HL-60 (cell line): ENCODE data around the gene FARP1.

Experiments
- DNase-seq, 2 experiments: peaks; one replicate each; pipeline ENCODE4 v3.0.0-alpha.2; 2010 to 2020; ENCODE audit warnings: low read depth in 1 of 2, low spot score in 1 of 2
- H3K27ac ChIP-seq: fragments of 250-450 bp; sonication (Bioruptor Pico); replicated peaks from 2 replicates; pipeline ENCODE4 v1.5.1; 2020; ENCODE audit warnings: mild to moderate bottlenecking, moderate library complexity
- H3K27me3 ChIP-seq: fragments of 250-450 bp; sonication (Bioruptor Pico); 2 replicates; pipeline ENCODE4 v1.5.1; 2021; ENCODE audit warnings: mild to moderate bottlenecking, moderate library complexity; ENCODE audit not compliant: insufficient read depth, poor library complexity, severe bottlenecking
- H3K4me3 ChIP-seq: replicated peaks from 2 replicates; pipeline ENCODE4 v1.5.1; 2011; ENCODE audit warnings: mild to moderate bottlenecking, control low read depth, low read length; ENCODE audit not compliant: insufficient read depth
- GABPA ChIP-seq: IDR thresholded peaks from 2 replicates; pipeline ENCODE4 v1.6.1; 2012; ENCODE audit warnings: low read depth
- POLR2AphosphoS5 ChIP-seq: IDR thresholded peaks from 2 replicates; pipeline ENCODE4 v1.6.1; 2012; ENCODE audit warnings: low read depth
- SPI1 ChIP-seq: IDR thresholded peaks from 2 replicates; pipeline ENCODE4 v1.6.1; 2012; ENCODE audit warnings: low read depth, mild to moderate bottlenecking, borderline replicate concordance
- TF ChIP-seq, protein P1 (sequence below): IDR thresholded peaks from 2 replicates; pipeline ENCODE4 v1.6.1; 2012; ENCODE audit warnings: low read depth; ENCODE audit not compliant: insufficient replicate concordance
- TF ChIP-seq, protein P2 (sequence below): IDR thresholded peaks from one replicate; pipeline ENCODE4 v1.5.1; 2011; ENCODE audit warnings: low read length, control low read depth, inconsistent platforms; ENCODE audit not compliant: insufficient read depth

The FARP1 gene

DNA sequence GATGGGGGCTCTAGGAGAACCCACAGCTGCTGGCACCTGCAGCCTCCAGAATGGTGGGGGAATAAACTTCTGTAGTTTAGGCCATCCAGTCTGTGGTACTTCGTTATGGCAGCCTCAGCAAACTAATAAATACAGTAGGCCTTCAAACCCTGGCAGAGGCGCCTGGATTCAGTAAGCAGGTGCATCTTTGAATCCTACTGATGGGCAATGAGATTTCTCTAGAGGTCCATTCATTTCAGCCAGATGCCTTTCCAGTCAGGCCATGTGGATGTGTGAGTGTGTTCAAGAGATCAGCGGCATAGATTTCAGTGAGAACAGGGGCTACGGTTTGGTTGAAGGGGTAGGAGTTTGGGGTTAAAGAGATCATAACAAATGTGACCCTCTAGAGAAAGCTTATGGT lies 217.7 kb downstream of the FARP1 start:
- no peak overlapping the region for H3K27ac ChIP-seq
- peaks cover 2% of the 10 kb centered on the region for H3K27me3 ChIP-seq
- H3K4me3 ChIP-seq: no peak overlapping the region
- no peak for DNase-seq
- TF ChIP-seq POLR2AphosphoS5: no peak
- no peak for TF ChIP-seq GABPA

DNA sequence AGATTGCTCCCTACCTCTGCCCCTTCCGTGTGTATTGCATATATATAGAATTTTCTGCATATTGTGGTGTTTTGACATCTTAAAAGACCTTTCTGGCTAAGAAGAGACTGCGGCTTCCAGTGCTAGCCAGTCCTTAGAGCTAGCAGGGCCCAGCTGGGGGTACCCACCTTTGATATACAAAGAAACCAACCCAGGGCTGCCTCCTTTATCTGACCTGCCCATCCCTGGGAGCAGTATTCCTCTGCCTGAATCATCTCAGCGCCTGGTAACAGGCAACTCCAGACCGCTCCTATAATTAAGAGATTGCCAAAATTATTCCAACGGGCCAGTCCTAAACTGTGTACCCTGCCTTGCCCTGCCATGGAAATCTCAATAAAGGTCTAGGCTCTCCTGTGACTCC lies 220.4 kb downstream of the FARP1 start:
- Histone ChIP-seq H3K27ac (no peak overlapping the region), H3K27me3 (peaks cover under 1% of the 10 kb centered on the region), H3K4me3 (no peak overlapping the region)
- TF ChIP-seq SPI1: no peak
- TF ChIP-seq GABPA: no peak
- TF ChIP-seq, protein P1, sequence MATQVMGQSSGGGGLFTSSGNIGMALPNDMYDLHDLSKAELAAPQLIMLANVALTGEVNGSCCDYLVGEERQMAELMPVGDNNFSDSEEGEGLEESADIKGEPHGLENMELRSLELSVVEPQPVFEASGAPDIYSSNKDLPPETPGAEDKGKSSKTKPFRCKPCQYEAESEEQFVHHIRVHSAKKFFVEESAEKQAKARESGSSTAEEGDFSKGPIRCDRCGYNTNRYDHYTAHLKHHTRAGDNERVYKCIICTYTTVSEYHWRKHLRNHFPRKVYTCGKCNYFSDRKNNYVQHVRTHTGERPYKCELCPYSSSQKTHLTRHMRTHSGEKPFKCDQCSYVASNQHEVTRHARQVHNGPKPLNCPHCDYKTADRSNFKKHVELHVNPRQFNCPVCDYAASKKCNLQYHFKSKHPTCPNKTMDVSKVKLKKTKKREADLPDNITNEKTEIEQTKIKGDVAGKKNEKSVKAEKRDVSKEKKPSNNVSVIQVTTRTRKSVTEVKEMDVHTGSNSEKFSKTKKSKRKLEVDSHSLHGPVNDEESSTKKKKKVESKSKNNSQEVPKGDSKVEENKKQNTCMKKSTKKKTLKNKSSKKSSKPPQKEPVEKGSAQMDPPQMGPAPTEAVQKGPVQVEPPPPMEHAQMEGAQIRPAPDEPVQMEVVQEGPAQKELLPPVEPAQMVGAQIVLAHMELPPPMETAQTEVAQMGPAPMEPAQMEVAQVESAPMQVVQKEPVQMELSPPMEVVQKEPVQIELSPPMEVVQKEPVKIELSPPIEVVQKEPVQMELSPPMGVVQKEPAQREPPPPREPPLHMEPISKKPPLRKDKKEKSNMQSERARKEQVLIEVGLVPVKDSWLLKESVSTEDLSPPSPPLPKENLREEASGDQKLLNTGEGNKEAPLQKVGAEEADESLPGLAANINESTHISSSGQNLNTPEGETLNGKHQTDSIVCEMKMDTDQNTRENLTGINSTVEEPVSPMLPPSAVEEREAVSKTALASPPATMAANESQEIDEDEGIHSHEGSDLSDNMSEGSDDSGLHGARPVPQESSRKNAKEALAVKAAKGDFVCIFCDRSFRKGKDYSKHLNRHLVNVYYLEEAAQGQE: no peak
- TF ChIP-seq, protein P2, sequence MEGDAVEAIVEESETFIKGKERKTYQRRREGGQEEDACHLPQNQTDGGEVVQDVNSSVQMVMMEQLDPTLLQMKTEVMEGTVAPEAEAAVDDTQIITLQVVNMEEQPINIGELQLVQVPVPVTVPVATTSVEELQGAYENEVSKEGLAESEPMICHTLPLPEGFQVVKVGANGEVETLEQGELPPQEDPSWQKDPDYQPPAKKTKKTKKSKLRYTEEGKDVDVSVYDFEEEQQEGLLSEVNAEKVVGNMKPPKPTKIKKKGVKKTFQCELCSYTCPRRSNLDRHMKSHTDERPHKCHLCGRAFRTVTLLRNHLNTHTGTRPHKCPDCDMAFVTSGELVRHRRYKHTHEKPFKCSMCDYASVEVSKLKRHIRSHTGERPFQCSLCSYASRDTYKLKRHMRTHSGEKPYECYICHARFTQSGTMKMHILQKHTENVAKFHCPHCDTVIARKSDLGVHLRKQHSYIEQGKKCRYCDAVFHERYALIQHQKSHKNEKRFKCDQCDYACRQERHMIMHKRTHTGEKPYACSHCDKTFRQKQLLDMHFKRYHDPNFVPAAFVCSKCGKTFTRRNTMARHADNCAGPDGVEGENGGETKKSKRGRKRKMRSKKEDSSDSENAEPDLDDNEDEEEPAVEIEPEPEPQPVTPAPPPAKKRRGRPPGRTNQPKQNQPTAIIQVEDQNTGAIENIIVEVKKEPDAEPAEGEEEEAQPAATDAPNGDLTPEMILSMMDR: no peak
- TF ChIP-seq POLR2AphosphoS5: no peak
- no peak for DNase-seq

DNA sequence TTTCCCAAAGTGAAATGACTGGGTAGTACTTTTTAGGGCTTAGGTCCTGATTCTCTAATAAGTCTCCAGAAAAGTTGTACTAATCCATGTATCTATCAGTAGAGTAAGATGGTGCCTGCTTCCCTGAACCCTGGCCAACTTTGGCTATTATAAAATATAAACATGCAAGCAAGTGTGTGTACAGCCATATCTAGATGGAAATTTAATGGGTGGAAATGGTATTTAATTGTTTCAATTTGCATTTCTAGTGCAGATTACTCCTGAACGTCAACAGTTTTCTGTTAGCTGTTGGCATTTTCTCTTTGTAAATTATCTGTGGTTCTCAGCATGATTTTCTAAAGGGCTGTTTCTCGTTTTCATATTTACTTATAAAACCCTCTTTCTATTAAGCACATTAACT lies 221.3 kb downstream of the FARP1 start:
- TF ChIP-seq, protein P2: no peak
- TF ChIP-seq GABPA (no peak), SPI1 (no peak), POLR2AphosphoS5 (no peak)
- TF ChIP-seq, protein P1: no peak
- Histone ChIP-seq H3K27ac (no peak overlapping the region), H3K27me3 (no peaks in the 10 kb centered on the region), H3K4me3 (no peak overlapping the region)
- no peak for DNase-seq

DNA sequence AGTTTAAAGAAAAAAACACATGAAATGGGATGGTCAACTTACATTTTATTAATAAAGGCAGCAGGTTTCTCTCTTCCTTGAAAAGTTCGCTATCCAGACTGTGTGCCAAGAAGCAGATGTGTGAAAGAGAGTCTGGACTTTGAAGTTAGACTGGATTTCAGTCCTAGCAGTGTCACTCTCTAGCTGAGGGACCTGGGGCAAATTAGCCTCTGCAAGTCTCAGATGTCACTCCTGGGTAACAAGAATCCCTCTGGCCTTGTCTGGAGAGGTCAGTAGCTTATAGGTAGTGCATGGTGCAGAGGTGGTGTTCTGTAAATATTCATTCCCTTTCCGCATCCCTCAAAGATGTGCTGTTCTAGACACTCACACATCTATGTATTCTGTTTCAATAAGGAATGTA lies 221.8 kb downstream of the FARP1 start:
- Histone ChIP-seq H3K27me3 (no peaks in the 10 kb centered on the region), H3K27ac (no peak overlapping the region), H3K4me3 (no peak overlapping the region)
- no peak for DNase-seq
- TF ChIP-seq GABPA: no peak
- TF ChIP-seq, protein P1: no peak
- TF ChIP-seq, protein P2: no peak
- no peak for TF ChIP-seq POLR2AphosphoS5
- TF ChIP-seq SPI1: no peak
